IMR-90 (cell line): ENCODE data around the gene TSEN15. TPM values are rescaled to one million over a fixed set of nuclear protein-coding genes. Genes with fewer than 3 reads are reported as not detected.

ENCODE experiments used
- ATAC-seq: fragments of 200-7000 bp; cut with Tn5 transposase; 2 replicates; pipeline ENCODE4 v1.9.1; 2020; ENCODE audit warnings: low read depth, mild to moderate bottlenecking, moderate library complexity
- BruUV-seq: library from RNA; stranded (reverse); fragments of 400-500 nt; replicated peaks from 2 replicates; lab custom pipeline; 2021; lab: Mats Ljungman, UMichigan
- CTCF ChIA-PET: fragments of 300-600 bp; formaldehyde crosslinking; extraction: SDS; loops from one replicate; lab custom pipeline; 2021; ENCODE audit warnings: antibody characterized with exemption; lab: Yijun Ruan, JAX
- POLR2A ChIA-PET: fragments of 300-600 bp; sonication (Branson Sonifier 250); formaldehyde crosslinking; loops from one replicate; lab custom pipeline; 2022; ENCODE audit warnings: antibody characterized with exemption; ENCODE audit not compliant: unreplicated experiment; lab: Charles Lee
- DNase-seq: peaks from one replicate; pipeline ENCODE4 v3.0.0; 2013
- H2AFZ ChIP-seq: replicated peaks from 2 replicates; pipeline ENCODE3; 2013; ENCODE audit warnings: low read length, mild to moderate bottlenecking; ENCODE audit not compliant: poor library complexity
- H2AK5ac ChIP-seq: 2 replicates; pipeline ENCODE4 v1.6.1; 2013; ENCODE audit warnings: low read depth, low read length, inconsistent platforms
- H2AK9ac ChIP-seq: replicated peaks from 2 replicates; pipeline ENCODE3; 2013; ENCODE audit warnings: mild to moderate bottlenecking, low read depth, low read length, moderate library complexity; ENCODE audit not compliant: poor library complexity
- H2BK120ac ChIP-seq: 2 replicates; pipeline ENCODE4 v1.6.1; 2013; ENCODE audit warnings: low read depth, low read length, inconsistent platforms
- H2BK15ac ChIP-seq: 3 replicates; pipeline ENCODE4 v1.6.1; 2013; ENCODE audit warnings: low read depth, low read length, inconsistent platforms
- H2BK20ac ChIP-seq: 2 replicates; pipeline ENCODE4 v1.6.1; 2013; ENCODE audit warnings: low read depth, mild to moderate bottlenecking, inconsistent platforms, low read length, moderate library complexity
- H2BK5ac ChIP-seq: 2 replicates; pipeline ENCODE4 v1.6.1; 2013; ENCODE audit warnings: mild to moderate bottlenecking, low read depth, low read length, inconsistent platforms; ENCODE audit not compliant: poor library complexity, severe bottlenecking
- H3K14ac ChIP-seq: replicated peaks from 2 replicates; pipeline ENCODE4 v1.6.1; 2013; ENCODE audit warnings: low read depth, low read length, inconsistent platforms
- H3K18ac ChIP-seq: 2 replicates; pipeline ENCODE4 v1.6.1; 2013; ENCODE audit warnings: low read depth, low read length, control low read depth
- H3K23ac ChIP-seq: 2 replicates; pipeline ENCODE4 v1.6.1; 2013; ENCODE audit warnings: low read depth, low read length, inconsistent platforms
- H3K27ac ChIP-seq: 2 replicates; pipeline ENCODE4 v1.5.1; 2013; ENCODE audit warnings: mild to moderate bottlenecking, control low read depth, low read length; ENCODE audit not compliant: insufficient read depth
- H3K27me3 ChIP-seq: 2 replicates; pipeline ENCODE4 v1.6.1; 2013; ENCODE audit warnings: low read length; ENCODE audit not compliant: control insufficient read depth, insufficient read depth
- H3K36me3 ChIP-seq: 2 replicates; pipeline ENCODE4 v1.6.1; 2013; ENCODE audit warnings: low read length, mixed read lengths; ENCODE audit not compliant: control insufficient read depth, insufficient read depth
- H3K4ac ChIP-seq: 2 replicates; pipeline ENCODE4 v1.6.1; 2013; ENCODE audit warnings: low read depth, low read length, inconsistent platforms
- H3K4me1 ChIP-seq: 2 replicates; pipeline ENCODE4 v1.6.1; 2013; ENCODE audit warnings: low read length, mixed read lengths; ENCODE audit not compliant: control insufficient read depth, insufficient read depth
- H3K4me2 ChIP-seq: 2 replicates; pipeline ENCODE4 v1.6.1; 2013; ENCODE audit warnings: low read depth, mild to moderate bottlenecking, control low read depth, low read length, moderate library complexity
- H3K4me3 ChIP-seq: 2 replicates; pipeline ENCODE4 v1.5.1; 2013; ENCODE audit warnings: low read depth, mild to moderate bottlenecking, control low read depth, low read length, moderate library complexity; ENCODE audit not compliant: insufficient read depth
- H3K56ac ChIP-seq: 2 replicates; pipeline ENCODE4 v1.6.1; 2013; ENCODE audit warnings: low read length, inconsistent platforms; ENCODE audit not compliant: insufficient read depth; ENCODE audit errors: extremely low read depth
- H3K79me1 ChIP-seq, 2 experiments: 2 replicates each; pipeline ENCODE4 v1.6.1; 2013; ENCODE audit warnings: low read length in 2 of 2, inconsistent platforms in 1 of 2, low read depth in 1 of 2
- H3K9ac ChIP-seq: 2 replicates; pipeline ENCODE4 v1.6.1; 2013; ENCODE audit warnings: low read depth, low read length, control low read depth
- H3K9me1 ChIP-seq: 2 replicates; pipeline ENCODE4 v1.6.1; 2013; ENCODE audit warnings: low read length, inconsistent platforms; ENCODE audit not compliant: insufficient read depth
- H3K9me3 ChIP-seq: 2 replicates; pipeline ENCODE4 v1.6.1; 2013; ENCODE audit warnings: low read length; ENCODE audit not compliant: control insufficient read depth, insufficient read depth
- H4K20me1 ChIP-seq: 2 replicates; pipeline ENCODE4 v1.6.1; 2013; ENCODE audit warnings: low read length, inconsistent platforms; ENCODE audit not compliant: insufficient read depth
- H4K5ac ChIP-seq: 2 replicates; pipeline ENCODE4 v1.6.1; 2013; ENCODE audit warnings: mild to moderate bottlenecking, low read depth, low read length, control low read depth
- H4K8ac ChIP-seq, 2 experiments: 2 replicates each; pipeline ENCODE4 v1.6.1; 2013; ENCODE audit warnings: low read depth in 2 of 2, low read length in 2 of 2, control low read depth in 1 of 2, inconsistent platforms in 1 of 2
- H4K91ac ChIP-seq: 2 replicates; pipeline ENCODE4 v1.6.1; 2013; ENCODE audit warnings: low read depth, low read length, inconsistent platforms; ENCODE audit not compliant: insufficient read depth
- CEBPB ChIP-seq: IDR thresholded peaks from 2 replicates; pipeline ENCODE4 v1.6.1; 2012; ENCODE audit warnings: low read depth, low read length, improper control_type of control experiment
- CTCF ChIP-seq: conservative IDR thresholded peaks from 2 replicates; pipeline ENCODE4 v1.5.1; 2012; ENCODE audit warnings: mild to moderate bottlenecking, low read depth, low read length, improper control_type of control experiment
- FOS ChIP-seq: fragments of 150-350 bp; IDR thresholded peaks from 2 replicates; pipeline ENCODE4 v1.6.1; 2016; ENCODE audit warnings: low read depth, low read length
- NFE2L2 ChIP-seq: fragments of 150-350 bp; IDR thresholded peaks from 2 replicates; pipeline ENCODE4 v1.6.1; 2016; ENCODE audit warnings: low read depth, mild to moderate bottlenecking, low read length
- POLR2A ChIP-seq: IDR thresholded peaks from 2 replicates; pipeline ENCODE4 v1.6.1; 2012; ENCODE audit warnings: mild to moderate bottlenecking, low read depth, low read length
- RFX5 ChIP-seq: IDR thresholded peaks from 2 replicates; pipeline ENCODE4 v1.8.0; 2012; ENCODE audit warnings: low read depth, mild to moderate bottlenecking, low read length, moderate library complexity
- SMC3 ChIP-seq: fragments of 150-350 bp; IDR thresholded peaks from 2 replicates; pipeline ENCODE4 v1.6.1; 2016; ENCODE audit warnings: low read depth, mild to moderate bottlenecking, antibody characterized with exemption, low read length, moderate library complexity
- WGBS, 2 experiments: methylation state at CpG; one replicate each; pipeline versions ENCODE4 v1.1.5 to v1.1.7; 2013; ENCODE audit warnings: missing lambda C conversion rate in 2 of 2; ENCODE audit not compliant: insufficient read length in 1 of 2; ENCODE audit errors: extremely low coverage in 2 of 2; 5-methylcytosine and 5-hydroxymethylcytosine counted together
- dilution Hi-C: fragments of 300-500 bp; cut with HindIII; formaldehyde crosslinking; loops from one replicate; pipeline ENCODE4 v1.14.3; 2018; ENCODE audit warnings: low sequenced_read_pairs; ENCODE audit not compliant: unreplicated experiment
- in situ Hi-C: fragments of 300-500 bp; cut with MboI; formaldehyde crosslinking; loops from 3 replicates; pipeline ENCODE4 v1.14.3; 2019; ENCODE audit warnings: low sequenced_read_pairs, inconsistent platforms, mixed read lengths
- intact Hi-C: fragments of 100-400 bp; cut with micrococcal nuclease; formaldehyde crosslinking; loops from 2 replicates; pipeline ENCODE4 v1.10.0; 2022
- polyA plus RNA-seq, 3 experiments: library from polyadenylated mRNA; depleted of rRNA; stranded (reverse); fragments of >200 nt; gene quantifications; 2 replicates each; pipeline ENCODE4 v1.2.3, GENCODE V29; 2012; ENCODE audit warnings: low replicate concordance in 1 of 3
- total RNA-seq: library from RNA; depleted of rRNA; stranded (reverse); fragments of >200 nt; gene quantifications from 2 replicates; pipeline ENCODE4 v1.2.3, GENCODE V29; 2012

The TSEN15 gene
- total and polyA plus RNA-seq, 2 of the 4 experiments (the other 2 are of a cell fraction), result 32.4 to 45.0 TPM

- no peak overlapping the region for H4K8ac ChIP-seq
- no peak overlapping the region for H3K27ac ChIP-seq
- no peak overlapping the region for H3K56ac ChIP-seq
- H3K79me1 ChIP-seq, result peaks cover 0 to 12% of the 10 kb centered on the region in 2 experiments; a peak in 2 of 4 replicates
- in situ Hi-C loops (loop anchor here (10.0 kb wide), 1 partner anchor 86 kb away; no protein-coding TSS in a partner anchor), dilution Hi-C loops (no loop called here), intact Hi-C loops (no loop called here)
- peaks cover 7% of the 10 kb centered on the region; the same call in 1 of the 2 replicates for H3K9me1 ChIP-seq
- H2BK5ac ChIP-seq, result no peak overlapping the region
- H2BK120ac ChIP-seq, result no peak overlapping the region
- BruUV-seq, result no TSS peak
- no peak overlapping the region for H3K23ac ChIP-seq
- no peak overlapping the region for H2AK9ac ChIP-seq
- DNase-seq, result no peak
- H3K4me3 ChIP-seq, result no peak overlapping the region
- no peak overlapping the region for H4K91ac ChIP-seq
- H3K4me2 ChIP-seq, result no peak overlapping the region
- no peak overlapping the region for H2AK5ac ChIP-seq
- POLR2A ChIA-PET, result no interaction called here
- no peaks in the 10 kb centered on the region for H4K20me1 ChIP-seq
- peaks cover 2% of the 10 kb centered on the region; the same call in 1 of the 2 replicates for H3K4me1 ChIP-seq
- no peaks in the 10 kb centered on the region for H3K36me3 ChIP-seq
- CTCF ChIA-PET, result interaction anchor here (0.8 kb wide), 1 partner anchor 13 kb away, joined by 3 read pairs; no protein-coding TSS in a partner anchor
- no peaks in the 10 kb centered on the region; the same call in 1 of the 2 replicates for H3K27me3 ChIP-seq
- H3K18ac ChIP-seq, result no peak overlapping the region
- WGBS, 2 experiments, result no CpG with 5 or more reads among the region's 1 CpG
- no peak overlapping the region for H3K4ac ChIP-seq
- H4K5ac ChIP-seq, result no peak overlapping the region
- TF ChIP-seq NFE2L2 (no peak), SMC3 (no peak), POLR2A (no peak), CTCF (no peak), FOS (no peak), RFX5 (no peak), CEBPB (no peak)
- H2AFZ ChIP-seq, result no peak overlapping the region
- no peak overlapping the region for H2BK20ac ChIP-seq
- no peak overlapping the region for H3K9ac ChIP-seq
- H3K14ac ChIP-seq, result no peak overlapping the region
- ATAC-seq, result no peak
- no peaks in the 10 kb centered on the region for H3K9me3 ChIP-seq
- H2BK15ac ChIP-seq, result no peak overlapping the region
Measured at GRCh38 chr1:184031092-184031408, 20.5 kb upstream of the TSEN15 start.
